NCI-H1092 treated with DMSO at 0.1 percent for 48 hours (cell line): ENCODE results near the gene CPNE9.

Source experiments
- DNase-seq: peaks from one replicate; lab custom pipeline; 2025; lab: John Stamatoyannopoulos, UW

CPNE9 gene, protein sequence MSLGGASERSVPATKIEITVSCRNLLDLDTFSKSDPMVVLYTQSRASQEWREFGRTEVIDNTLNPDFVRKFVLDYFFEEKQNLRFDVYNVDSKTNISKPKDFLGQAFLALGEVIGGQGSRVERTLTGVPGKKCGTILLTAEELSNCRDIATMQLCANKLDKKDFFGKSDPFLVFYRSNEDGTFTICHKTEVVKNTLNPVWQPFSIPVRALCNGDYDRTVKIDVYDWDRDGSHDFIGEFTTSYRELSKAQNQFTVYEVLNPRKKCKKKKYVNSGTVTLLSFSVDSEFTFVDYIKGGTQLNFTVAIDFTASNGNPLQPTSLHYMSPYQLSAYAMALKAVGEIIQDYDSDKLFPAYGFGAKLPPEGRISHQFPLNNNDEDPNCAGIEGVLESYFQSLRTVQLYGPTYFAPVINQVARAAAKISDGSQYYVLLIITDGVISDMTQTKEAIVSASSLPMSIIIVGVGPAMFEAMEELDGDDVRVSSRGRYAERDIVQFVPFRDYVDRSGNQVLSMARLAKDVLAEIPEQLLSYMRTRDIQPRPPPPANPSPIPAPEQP

DNA sequence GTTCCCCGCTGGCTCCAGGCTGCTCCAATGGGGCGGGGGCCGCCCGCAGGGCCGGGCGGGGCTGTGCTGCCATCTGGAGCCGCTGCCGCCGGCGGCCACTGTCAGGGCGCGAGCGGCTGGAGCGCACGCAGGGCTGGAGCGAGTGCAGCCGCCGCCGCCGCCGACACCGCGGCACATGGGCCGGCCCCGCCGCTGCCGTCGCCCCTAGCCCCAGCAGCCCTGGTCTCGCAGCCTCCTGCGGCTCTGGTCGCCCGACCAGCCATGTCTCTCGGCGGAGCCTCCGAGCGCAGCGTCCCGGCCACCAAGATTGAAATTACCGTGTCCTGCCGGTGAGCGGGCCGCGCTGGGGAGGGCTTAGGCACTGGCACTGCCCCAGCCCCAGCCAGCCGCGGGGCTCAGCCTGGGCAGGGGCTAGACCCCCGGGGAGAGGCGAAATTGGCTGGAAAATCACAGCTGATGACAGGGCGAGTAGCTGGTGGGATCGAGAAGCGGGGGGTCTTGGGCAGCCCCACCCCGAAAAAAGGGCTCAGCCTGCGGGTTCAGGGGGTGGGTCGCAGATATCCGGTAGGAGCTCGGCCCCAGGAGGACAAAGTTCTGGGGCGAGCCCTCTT is at the start of gene CPNE9:
CPNE9 (plus strand) TSS at position 98 of the 611 bp plus-strand sequence; CDS start at position 262, 164 bp downstream.
- no peak for DNase-seq

DNA sequence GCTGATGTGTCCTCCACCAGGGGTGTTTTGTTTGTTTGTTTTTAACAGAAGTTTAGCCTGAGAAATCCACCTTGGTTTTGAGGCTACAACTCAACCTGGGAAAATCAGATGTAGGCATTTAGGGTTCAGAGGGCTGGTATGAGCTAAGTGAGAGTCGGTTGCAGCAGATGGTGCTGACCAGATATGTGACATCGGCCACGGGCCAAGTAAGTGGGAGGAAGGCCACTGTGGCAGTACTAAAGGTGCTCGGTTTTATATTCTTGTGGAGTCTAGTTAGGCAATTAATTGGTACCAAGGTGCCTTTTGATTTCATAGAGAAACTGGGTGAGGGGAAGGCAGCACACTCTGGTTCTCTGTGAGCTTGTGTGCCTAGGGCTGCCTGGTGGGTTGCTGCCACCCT is 43.8 kb upstream of the CPNE9 start:
- no peak for DNase-seq

DNA sequence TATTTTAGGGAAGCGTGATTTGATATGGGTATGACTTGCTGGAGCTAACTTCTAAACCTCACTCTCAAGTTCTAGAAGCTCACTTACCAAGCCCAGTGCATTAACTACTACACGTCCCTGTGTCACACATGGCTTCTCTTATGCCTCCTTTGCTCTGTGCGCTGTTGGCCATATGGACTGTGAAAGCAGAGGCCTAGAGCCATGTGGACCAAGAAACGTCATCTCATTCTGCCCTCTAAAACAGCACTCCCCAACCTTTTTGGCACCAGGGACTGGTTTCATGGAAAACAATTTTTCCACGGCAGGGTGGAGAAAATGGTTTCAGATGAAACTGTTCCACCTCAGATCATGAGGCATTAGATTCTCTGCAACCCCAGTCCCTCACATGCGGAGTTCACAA is 42.7 kb upstream of the CPNE9 start:
- DNase-seq = no peak

DNA sequence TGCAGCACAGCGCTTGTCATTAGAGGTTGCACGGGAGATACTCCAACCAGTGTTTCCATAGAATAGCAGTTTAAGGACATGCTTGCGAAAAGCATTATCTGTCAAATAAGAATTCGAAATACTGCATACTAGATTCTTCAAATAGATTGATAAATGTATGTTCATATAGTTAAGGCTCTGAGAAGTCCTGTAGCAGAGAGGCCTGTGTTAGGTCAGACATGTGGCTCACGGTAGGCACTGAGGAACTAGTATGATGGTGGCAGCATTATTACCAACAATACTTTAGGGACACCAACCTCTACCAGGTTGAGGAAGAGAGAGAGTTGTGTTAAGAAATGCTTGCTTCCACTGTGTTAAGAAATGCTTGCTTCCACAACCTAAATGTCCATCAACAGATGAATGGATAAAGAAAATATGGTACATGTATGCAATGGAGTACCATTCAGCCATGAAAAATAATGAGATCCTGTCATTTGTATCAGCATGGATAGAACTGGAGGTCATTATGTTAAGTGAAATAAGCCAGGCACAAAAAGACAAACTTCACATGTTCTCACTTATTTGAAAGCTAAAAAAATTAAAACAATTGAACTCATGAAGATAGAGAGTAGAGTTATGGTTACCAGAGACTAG is 39.4 kb upstream of the CPNE9 start:
- DNase-seq = no peak

DNA sequence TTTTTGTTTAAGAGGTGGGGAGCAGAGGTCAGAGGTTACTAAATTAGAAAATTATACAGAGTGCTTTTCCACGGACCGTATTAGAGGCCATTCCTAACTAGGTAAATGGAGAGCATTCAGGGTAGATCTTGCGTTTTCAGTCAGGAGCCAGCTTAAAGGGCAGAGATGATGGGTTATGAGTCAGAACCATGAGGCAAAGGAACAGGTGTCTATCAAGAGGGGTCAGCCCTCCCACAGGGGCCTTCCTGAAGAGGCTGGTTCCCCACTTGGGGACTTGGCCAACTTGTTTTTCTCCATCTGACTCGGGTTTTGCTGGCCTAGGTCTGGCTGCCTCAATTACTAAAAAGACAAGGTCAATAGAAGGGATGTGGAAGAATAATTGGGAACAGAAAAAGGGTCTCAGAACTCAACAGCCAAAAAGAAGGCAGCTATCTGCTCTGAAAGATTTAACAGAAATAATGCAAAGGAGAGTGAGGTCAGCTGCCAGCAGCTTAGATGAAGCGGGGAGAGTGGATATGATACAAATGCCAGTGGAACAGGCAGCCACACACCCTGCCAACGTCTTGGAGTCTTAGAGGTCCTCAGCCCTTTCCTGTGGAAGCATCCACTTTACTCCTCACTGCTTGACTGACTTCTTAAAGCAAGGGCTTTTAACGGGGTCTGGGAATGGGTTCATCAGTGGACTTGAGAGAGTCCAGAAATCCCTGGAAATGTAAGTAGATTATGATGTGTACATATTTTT is 36.8 kb upstream of the CPNE9 start:
- DNase-seq = no peak

GRCh38 chr3:9669277-9669676 is 34.4 kb upstream of the CPNE9 start:
- DNase-seq = no peak

DNA sequence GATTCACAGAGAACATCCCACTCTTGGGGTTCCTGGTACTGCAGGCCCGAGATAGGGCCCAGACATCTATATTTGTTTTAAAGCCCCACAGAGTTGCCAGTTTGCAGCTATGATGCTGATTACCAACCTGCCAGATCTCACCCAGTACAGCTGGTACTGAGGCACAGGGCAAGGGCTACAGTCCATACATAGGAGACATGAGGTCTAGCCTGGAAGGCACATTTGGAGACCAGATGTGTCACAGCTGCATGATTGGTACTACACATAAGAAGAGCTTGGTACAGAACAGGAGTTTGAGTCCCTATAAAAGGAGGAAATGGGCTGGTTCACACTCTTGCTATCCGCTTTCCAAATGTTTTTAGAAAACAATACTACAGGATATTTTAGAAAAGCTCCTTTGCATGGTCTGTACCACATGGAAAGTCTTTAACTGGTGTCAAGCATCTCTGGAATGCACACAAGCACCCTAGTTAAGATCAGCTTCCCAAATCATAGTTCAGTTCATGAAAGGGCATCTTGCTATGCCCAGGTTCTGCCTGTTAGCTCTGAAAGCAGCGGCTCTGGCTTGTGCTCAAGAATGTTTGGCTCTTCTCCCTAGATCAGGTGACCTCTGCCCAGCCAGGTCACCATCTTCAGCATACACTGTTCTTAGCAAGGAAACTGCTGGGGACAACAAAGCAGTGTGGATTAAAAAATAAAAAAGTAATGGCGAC is 33.8 kb upstream of the CPNE9 start:
- DNase-seq = no peak

GRCh38 chr3:9673082-9673481 is 30.6 kb upstream of the CPNE9 start:
- DNase-seq = no peak

DNA sequence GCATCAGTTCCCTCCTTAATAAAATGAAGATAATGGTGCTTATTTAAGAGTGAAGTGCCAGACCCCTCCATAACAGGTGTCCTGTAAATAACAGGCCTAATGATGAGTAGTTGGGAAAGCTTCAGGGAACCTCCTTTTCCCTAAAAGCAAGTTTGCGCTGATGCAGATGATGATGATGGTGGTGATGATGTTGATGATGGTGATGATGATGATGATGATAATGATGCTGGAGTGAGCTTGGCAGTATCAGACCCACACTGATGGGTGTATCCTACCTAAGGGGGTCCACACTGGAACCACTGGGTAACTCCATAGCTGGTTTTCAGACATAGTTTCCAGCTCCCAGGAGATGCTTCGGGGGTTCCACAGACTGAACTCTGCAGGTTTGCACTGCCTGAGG is 29.9 kb upstream of the CPNE9 start:
- DNase-seq = no peak

DNA sequence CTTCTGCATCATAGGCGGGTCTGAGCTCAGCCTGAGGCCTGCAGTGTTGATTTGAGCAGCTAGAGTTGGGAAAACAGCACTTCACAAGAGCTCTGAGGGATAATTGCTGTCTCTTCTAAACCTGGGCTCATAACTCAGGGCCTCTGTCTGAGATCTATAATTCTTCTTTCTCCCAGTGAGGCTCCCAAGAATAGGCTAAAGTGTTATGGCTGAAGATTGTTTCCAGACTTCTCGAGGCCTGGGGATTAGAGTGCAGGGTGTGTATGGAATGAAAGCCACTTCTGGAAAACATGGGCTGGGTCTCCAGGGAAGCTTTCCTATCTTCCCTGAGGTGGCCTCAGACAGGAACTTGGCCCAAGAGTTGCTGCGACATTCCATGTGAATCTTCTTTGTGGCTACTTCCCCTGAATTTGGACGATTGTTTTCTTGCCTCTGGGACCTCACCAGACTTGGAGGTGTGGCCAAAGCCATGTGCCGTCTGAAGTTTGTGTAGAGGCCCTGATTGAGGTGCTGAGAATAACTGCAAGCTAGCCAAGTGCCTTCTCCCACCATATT is 27.8 kb upstream of the CPNE9 start:
- no peak for DNase-seq

DNA sequence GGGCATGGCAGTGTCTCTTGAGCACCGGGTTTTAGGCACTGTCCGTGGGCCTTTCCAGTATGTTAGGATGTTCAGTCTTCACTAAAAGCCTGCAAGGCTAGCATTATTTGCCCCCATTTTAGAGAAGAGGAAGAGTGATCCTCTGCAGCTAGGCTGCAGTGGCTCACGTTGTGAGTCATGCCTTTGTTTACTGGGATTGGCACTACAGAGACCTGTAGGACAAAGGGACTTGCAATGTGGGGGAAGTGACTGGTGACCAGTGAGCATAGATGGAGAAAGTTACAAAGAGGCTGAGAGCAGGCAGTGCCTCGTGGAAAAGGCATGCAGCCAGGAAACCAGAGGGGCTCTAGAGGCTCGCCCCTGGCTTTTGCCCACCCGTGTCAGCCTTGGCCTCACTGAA is 26.8 kb upstream of the CPNE9 start:
- DNase-seq = no peak

- DNase-seq = no peak
Measured at GRCh38 chr3:9678493-9678892, 25.1 kb upstream of the CPNE9 start.

DNA sequence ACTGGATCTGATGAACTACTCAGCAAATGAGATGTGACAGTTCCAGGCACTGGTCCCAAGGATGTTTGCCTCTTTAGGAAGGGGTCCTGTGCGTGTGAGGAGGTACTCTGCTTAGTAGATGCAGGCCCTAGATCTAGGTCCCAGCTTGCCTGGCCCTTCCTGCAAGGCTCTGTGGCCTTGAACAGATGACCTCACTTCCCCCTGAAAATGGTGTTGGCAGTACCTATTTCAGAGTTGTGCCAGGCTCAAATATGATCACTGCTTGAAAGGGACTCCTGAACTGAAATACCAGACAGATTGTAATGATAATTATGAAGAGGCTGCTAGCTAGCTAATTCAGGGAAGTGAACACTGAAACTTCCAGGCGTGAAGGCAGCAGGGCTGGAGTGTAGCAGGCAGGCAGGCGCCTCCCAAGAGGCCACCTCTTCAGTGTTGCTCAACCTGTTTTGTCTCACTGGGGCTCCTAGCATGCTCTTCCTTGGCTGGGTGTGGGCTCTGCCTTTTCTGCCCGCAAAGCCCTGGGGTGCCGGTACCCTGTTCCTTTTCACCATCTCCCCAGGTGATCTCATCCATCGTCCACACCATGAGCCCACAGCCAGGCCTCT is 24.1 kb upstream of the CPNE9 start:
- no peak for DNase-seq

- DNase-seq = no peak
Measured at GRCh38 chr3:9681011-9681722, 22.5 kb upstream of the CPNE9 start.

GRCh38 chr3:9681723-9682081 is 21.9 kb upstream of the CPNE9 start:
- DNase-seq = no peak

DNA sequence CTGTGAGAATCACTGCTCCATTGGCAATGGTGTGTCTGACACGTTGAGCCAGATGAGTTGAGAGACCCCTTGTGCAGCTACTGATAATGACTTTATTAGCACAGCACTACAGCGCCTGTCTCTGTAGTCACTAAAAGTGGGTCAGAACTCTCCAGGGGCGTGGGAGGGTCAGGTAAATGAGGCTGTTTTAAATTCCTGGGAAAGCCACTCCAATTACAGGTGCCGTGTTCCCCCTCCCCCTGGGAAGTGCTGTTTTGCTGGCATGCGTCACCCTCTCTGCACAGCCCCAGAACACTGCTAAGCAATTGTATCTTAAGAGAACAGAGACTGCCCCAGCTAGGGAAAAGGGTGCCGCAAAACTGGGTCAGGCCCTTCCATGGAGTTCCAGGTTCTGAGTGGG is 21.5 kb upstream of the CPNE9 start:
- no peak for DNase-seq

GRCh38 chr3:9683426-9683825 is 20.2 kb upstream of the CPNE9 start:
- DNase-seq = no peak

GRCh38 chr3:9685216-9686049 is 18.2 kb upstream of the CPNE9 start:
- no peak for DNase-seq

DNA sequence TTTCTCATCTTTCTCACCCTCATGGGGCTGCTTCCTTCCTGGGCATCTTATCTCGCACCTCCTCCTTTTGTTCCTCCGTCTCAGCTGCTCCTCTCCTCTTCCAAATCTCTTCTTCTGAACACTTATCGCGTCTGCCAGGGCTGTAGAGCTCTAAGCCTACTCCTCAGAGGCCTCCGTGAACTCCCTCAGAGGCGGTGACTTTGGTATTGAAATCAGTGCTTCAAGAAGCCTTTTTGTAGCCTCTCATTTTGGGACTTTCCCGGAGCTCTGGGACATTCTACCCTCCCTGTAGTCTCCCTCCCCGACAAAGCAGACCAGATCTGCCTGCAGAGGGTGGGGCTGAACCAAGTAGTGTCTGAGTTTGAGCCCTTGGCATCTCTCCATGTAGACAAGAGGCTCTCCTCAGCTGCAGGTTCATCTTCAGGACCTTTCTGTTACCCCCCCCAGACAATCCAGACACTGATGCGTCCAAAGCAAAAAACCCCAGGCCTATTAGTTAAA is 17.5 kb upstream of the CPNE9 start:
- no peak for DNase-seq
